ENCODE results near the gene DHRS3. TPM values are rescaled to one million over a fixed set of nuclear protein-coding genes. Genes with fewer than 3 reads are reported as not detected.

The DHRS3 gene
- total RNA-seq, 1 experiment from 2014 or later, result 37.7 TPM

- peaks cover 28% of the 10 kb centered on the region for H3K9me3 Mint-ChIP-seq
- ATAC-seq (no peak), DNase-seq (ENCODE audit: low spot score) (no peak)
- H3K4me1 Mint-ChIP-seq, result no peaks in the 10 kb centered on the region
- H3K27me3 Mint-ChIP-seq (ENCODE audit: low read depth), result peaks cover 7% of the 10 kb centered on the region
- no peak for TF ChIP-seq GABPB1 (CRISPR knock-in tag; IDR thresholded peaks at IDR 0.05)
- no peak overlapping the region for H3K4me3 Mint-ChIP-seq
- H3K27ac Mint-ChIP-seq, result no peak overlapping the region
- H3K36me3 Mint-ChIP-seq, result peaks cover 46% of the 10 kb centered on the region
- ChIA-PET POLR2A (interaction anchor here (1.4 kb wide), 1 partner anchor 28 kb away, joined by 4 read pairs; no protein-coding TSS in a partner anchor), CTCF (no interaction called here)
These were observed 51.3 kb downstream of the DHRS3 start for GRCh38 chr1:12566484-12567287.

- H3K36me3 Mint-ChIP-seq, result peaks cover 39% of the 10 kb centered on the region
- DNase-seq (ENCODE audit: low spot score), result no peak
- ChIA-PET POLR2A (interaction anchor here (1.4 kb wide), 1 partner anchor 29 kb away, joined by 4 read pairs; no protein-coding TSS in a partner anchor), CTCF (no interaction called here)
- no peak overlapping the region for H3K4me3 Mint-ChIP-seq
- H3K27me3 Mint-ChIP-seq (ENCODE audit: low read depth), result peaks cover 7% of the 10 kb centered on the region
- peaks cover 28% of the 10 kb centered on the region for H3K9me3 Mint-ChIP-seq
- ATAC-seq, result no peak
- H3K4me1 Mint-ChIP-seq, result no peaks in the 10 kb centered on the region
- no peak overlapping the region for H3K27ac Mint-ChIP-seq
- TF ChIP-seq JUN (CRISPR knock-in tag; IDR thresholded peaks at IDR 0.05) (no peak), TEAD4 (CRISPR knock-in tag; IDR thresholded peaks at IDR 0.05) (no peak), FOXK1 (CRISPR knock-in tag; IDR thresholded peaks at IDR 0.05) (no peak), STAT6 (CRISPR knock-in tag; conservative IDR thresholded peaks at IDR 0.05; ENCODE audit: low read depth) (no peak), ZBTB43 (CRISPR knock-in tag; IDR thresholded peaks at IDR 0.05) (no peak), ATF6 (CRISPR knock-in tag; IDR thresholded peaks at IDR 0.05) (no peak), ZNF121 (CRISPR knock-in tag; IDR thresholded peaks at IDR 0.05) (no peak), ESRRA (CRISPR knock-in tag; IDR thresholded peaks at IDR 0.05; ENCODE audit: borderline replicate concordance) (no peak), HMGXB4 (CRISPR knock-in tag; IDR thresholded peaks at IDR 0.05) (no peak), EMX1 (CRISPR knock-in tag; IDR thresholded peaks at IDR 0.05) (no peak), ZSCAN18 (CRISPR knock-in tag; IDR thresholded peaks at IDR 0.05) (no peak), HMGA2 (CRISPR knock-in tag; IDR thresholded peaks at IDR 0.05) (no peak), OVOL2 (CRISPR knock-in tag; IDR thresholded peaks at IDR 0.05; ENCODE audit: borderline replicate concordance) (no peak), FOXP1 (CRISPR knock-in tag; IDR thresholded peaks at IDR 0.05; ENCODE audit: borderline replicate concordance) (no peak), IRF1 (CRISPR knock-in tag; IDR thresholded peaks at IDR 0.05) (no peak), ZNF396 (CRISPR knock-in tag; IDR thresholded peaks at IDR 0.05; ENCODE audit: borderline replicate concordance) (no peak), NR2C2 (CRISPR knock-in tag; IDR thresholded peaks at IDR 0.05) (no peak), ZNF138 (CRISPR knock-in tag; conservative IDR thresholded peaks at IDR 0.05) (no peak)
These were observed 52.1 kb downstream of the DHRS3 start for GRCh38 chr1:12565966-12566352.

Measured in WTC11 (cell line).